HepG2 (cell line): Measurements from ENCODE around the gene DDX49. TPM values are rescaled to one million over a fixed set of nuclear protein-coding genes. Genes with fewer than 3 reads are reported as not detected.

Experiments
- ATAC-seq: fragments of 200-7000 bp; cut with Tn5 transposase; 3 replicates; pipeline ENCODE4 v1.9.1; 2020; ENCODE audit warnings: mild to moderate bottlenecking, moderate library complexity
- BruUV-seq: library from RNA; stranded (reverse); fragments of 400-500 nt; replicated peaks from 2 replicates; lab custom pipeline; 2021; lab: Mats Ljungman, UMichigan
- CTCF ChIA-PET: fragments of 300-600 bp; formaldehyde crosslinking; extraction: SDS; loops from one replicate; lab custom pipeline; 2021; ENCODE audit warnings: low total read pairs, inconsistent platforms, low intra/inter-chr PET ratio; lab: Yijun Ruan, JAX
- POLR2A ChIA-PET: fragments of 350-600 bp; sonication (Branson Sonifier 250); formaldehyde crosslinking; loops from one replicate; lab custom pipeline; 2020; ENCODE audit warnings: antibody characterized with exemption, inconsistent platforms; lab: Yijun Ruan, JAX
- DNase-seq: peaks from one replicate; pipeline ENCODE4 v3.0.0-alpha.2; 2015; ENCODE audit warnings: low spot score
- FAIRE-seq: peaks from 3 replicates; lab custom pipeline; 2011; peaks lifted over from hg19 to GRCh38; lab: Jason Lieb, UNC
- H2AFZ ChIP-seq: one replicate; pipeline ENCODE4 v1.6.1; 2011; ENCODE audit warnings: low read length, inconsistent platforms
- H3K27ac ChIP-seq: fragments of 300-600 bp; 3 replicates; pipeline ENCODE4 v1.8.0; 2011; ENCODE audit warnings: mixed run types, mild to moderate bottlenecking, mixed read lengths, low read length, inconsistent platforms; ENCODE audit not compliant: insufficient read depth; ENCODE audit errors: extremely low read length
- H3K27me3 ChIP-seq, 2 experiments: fragments of 200-600 bp in 1 of 2; 2 replicates in 1 of 2; 3 replicates in 1 of 2; pipeline versions ENCODE4 v1.6.0 to v1.8.0; 2011; ENCODE audit warnings: low read length in 2 of 2, mild to moderate bottlenecking in 2 of 2, moderate library complexity in 2 of 2, inconsistent platforms in 1 of 2; ENCODE audit not compliant: insufficient read depth in 2 of 2, control insufficient read depth in 1 of 2
- H3K36me3 ChIP-seq, 2 experiments: fragments of 200-600 bp in 1 of 2; replicated peaks in 1 of 2; 2 replicates in 1 of 2; 3 replicates in 1 of 2; pipeline versions ENCODE4 v1.5.1 to v1.8.0; 2011; ENCODE audit warnings: low read length in 2 of 2, inconsistent platforms in 1 of 2; ENCODE audit not compliant: insufficient read depth in 2 of 2, control insufficient read depth in 1 of 2
- H3K4me1 ChIP-seq: 2 replicates; pipeline ENCODE4 v1.5.1; 2012; ENCODE audit warnings: low read length, inconsistent platforms; ENCODE audit not compliant: insufficient read depth
- H3K4me2 ChIP-seq: 2 replicates; pipeline ENCODE4 v1.6.0; 2011; ENCODE audit warnings: low read depth, low read length, inconsistent platforms
- H3K4me3 ChIP-seq, 3 experiments: fragments of 200-600 bp in 1 of 3; sonication (generic), shearing (Covaris generic) in 1 of 3; replicated peaks in 1 of 3; 2 replicates each; pipeline ENCODE4 v1.5.1; 2011 to 2016; ENCODE audit warnings: low read length in 3 of 3, inconsistent platforms in 2 of 3, low read depth in 2 of 3, mild to moderate bottlenecking in 2 of 3, control low read depth in 1 of 3, mixed read lengths in 1 of 3; ENCODE audit not compliant: insufficient read depth in 1 of 3
- H3K79me2 ChIP-seq: one replicate; pipeline ENCODE4 v1.6.1; 2011; ENCODE audit warnings: low read length, inconsistent platforms; ENCODE audit not compliant: insufficient read depth
- H3K9ac ChIP-seq: 2 replicates; pipeline ENCODE4 v1.6.0; 2011; ENCODE audit warnings: mild to moderate bottlenecking, low read depth, low read length, inconsistent platforms; ENCODE audit not compliant: insufficient read depth
- H3K9me3 ChIP-seq: 2 replicates; pipeline ENCODE4 v1.5.1; 2012; ENCODE audit warnings: mild to moderate bottlenecking, low read length
- H4K20me1 ChIP-seq: 2 replicates; pipeline ENCODE4 v1.6.0; 2011; ENCODE audit warnings: inconsistent platforms, mild to moderate bottlenecking, low read length, moderate library complexity; ENCODE audit not compliant: insufficient read depth
- CCDC6 ChIP-seq: sonication (generic); formaldehyde crosslinking; IDR thresholded peaks from 2 replicates; pipeline ENCODE4 v1.8.1; 2022; ENCODE audit warnings: mild to moderate bottlenecking, missing genetic modification reagents, moderate library complexity
- RCOR2 ChIP-seq: IDR thresholded peaks from 2 replicates; pipeline ENCODE4 v1.6.1; 2016; ENCODE audit warnings: missing biosample characterization, missing genetic modification reagents
- SKIL ChIP-seq: sonication (generic); formaldehyde crosslinking; IDR thresholded peaks from 2 replicates; pipeline ENCODE4 v1.8.0; 2022; ENCODE audit warnings: missing genetic modification reagents, mild to moderate bottlenecking, moderate library complexity, borderline replicate concordance
- ZBTB1 ChIP-seq: sonication (generic); formaldehyde crosslinking; IDR thresholded peaks from 2 replicates; pipeline ENCODE4 v1.4.0; 2020; ENCODE audit warnings: missing genetic modification reagents, borderline replicate concordance
- ZBTB2 ChIP-seq: sonication (generic); formaldehyde crosslinking; IDR thresholded peaks from 2 replicates; pipeline ENCODE4 v1.8.0; 2022; ENCODE audit warnings: low read depth, missing genetic modification reagents
- ZFP37 ChIP-seq: sonication (generic); formaldehyde crosslinking; IDR thresholded peaks from 2 replicates; pipeline ENCODE4 v1.4.0; 2020; ENCODE audit warnings: missing genetic modification reagents, borderline replicate concordance
- ZNF256 ChIP-seq: sonication (generic); formaldehyde crosslinking; conservative IDR thresholded peaks from 2 replicates; pipeline ENCODE4 v1.4.0; 2020; ENCODE audit warnings: missing genetic modification reagents
- ZNF430 ChIP-seq: sonication (generic); formaldehyde crosslinking; IDR thresholded peaks from 2 replicates; pipeline ENCODE4 v1.9.0; 2021; ENCODE audit warnings: mild to moderate bottlenecking, missing genetic modification reagents
- ZNF644 ChIP-seq: IDR thresholded peaks from 2 replicates; pipeline ENCODE4 v1.6.1; 2016; ENCODE audit warnings: low read depth
- ZNF670 ChIP-seq: sonication (generic); formaldehyde crosslinking; IDR thresholded peaks from 2 replicates; pipeline ENCODE4 v1.8.0; 2022; ENCODE audit warnings: mild to moderate bottlenecking, missing genetic modification reagents, borderline replicate concordance
- ZNF816 ChIP-seq: sonication (generic); formaldehyde crosslinking; IDR thresholded peaks from 2 replicates; pipeline ENCODE4 v1.8.0; 2022; ENCODE audit warnings: missing genetic modification reagents, mild to moderate bottlenecking, borderline replicate concordance
- WGBS: methylation state at CpG from one replicate; pipeline ENCODE4 v1.1.6; 2017; ENCODE audit warnings: low lambda C conversion rate; 5-methylcytosine and 5-hydroxymethylcytosine counted together
- in situ Hi-C: cut with HindIII; loops from 2 replicates; pipeline ENCODE4 v1.10.0; 2017; ENCODE audit warnings: low pct_unique_long_range_greater_than_20kb; ENCODE audit not compliant: extremely low pct_ligation_motif_present
- intact Hi-C: fragments of 100-400 bp; cut with micrococcal nuclease; formaldehyde crosslinking; loops from one replicate; pipeline ENCODE4 v1.10.0; 2022; ENCODE audit not compliant: unreplicated experiment
- polyA plus RNA-seq, 8 experiments: library from polyadenylated mRNA; depleted of rRNA in 3 of 8; stranded (reverse) in 7 of 8; unstranded in 1 of 8; fragments of >200 nt; fragmentation: Illumina TruSeq in 4 of 8; extraction: Trizol in 4 of 8; gene quantifications; 2 replicates each; pipeline versions ENCODE4 v1.2.1 to v1.2.3, GENCODE V29; 2011 to 2016; ENCODE audit warnings: low read depth in 4 of 8, missing spikeins in 1 of 8, mixed read lengths in 1 of 8; ENCODE audit not compliant: insufficient read depth in 1 of 8
- total RNA-seq, 5 experiments: library from RNA; depleted of rRNA; stranded (reverse); fragments of >200 nt; fragmentation: Illumina TruSeq; extraction: Trizol; gene quantifications; 2 replicates each; pipeline ENCODE4 v1.2.3, GENCODE V29; 2016; ENCODE audit warnings: low read depth in 1 of 5
- TF ChIP-seq, protein P1 (sequence below): sonication (generic); formaldehyde crosslinking; IDR thresholded peaks from 2 replicates; pipeline ENCODE4 v1.9.0; 2021; ENCODE audit warnings: missing genetic modification reagents, mild to moderate bottlenecking, borderline replicate concordance
- TF ChIP-seq, protein P2 (sequence below): sonication (generic); formaldehyde crosslinking; IDR thresholded peaks from 2 replicates; pipeline ENCODE4 v1.5.0; 2020; ENCODE audit warnings: missing genetic modification reagents
- TF ChIP-seq, protein P3 (sequence below): sonication (generic); formaldehyde crosslinking; IDR thresholded peaks from 2 replicates; pipeline ENCODE4 v1.5.0; 2020; ENCODE audit warnings: missing genetic modification reagents

DDX49 gene
- total and polyA plus RNA-seq, 2 of the 13 experiments (the other 11 are each of a cell fraction or from before 2014, with no cell fraction given): 27.0 to 46.2 TPM

- WGBS: 93% methylated on average over 24 of the region's 34 CpGs
- CTCF ChIA-PET: no interaction called here
- Histone ChIP-seq H2AFZ (no peak overlapping the region), H3K9ac (no peak overlapping the region), H3K36me3 (peaks cover 2 to 5% of the 10 kb centered on the region in 2 experiments; a peak in 2 of 5 replicates), H3K27me3 (no peaks in the 10 kb centered on the region), H3K27ac (no peak overlapping the region), H4K20me1 (no peaks in the 10 kb centered on the region), H3K9me3 (no peaks in the 10 kb centered on the region), H3K4me1 (peaks cover 10% of the 10 kb centered on the region), H3K4me2 (no peak overlapping the region), H3K79me2 (no peaks in the 10 kb centered on the region), H3K4me3 (no peak overlapping the region)
- intact Hi-C loops (no loop called here), in situ Hi-C loops (no loop called here)
- ATAC-seq (peak; percentile 5; the same call in 2 of the 3 replicates), FAIRE-seq (no peak), DNase-seq (no peak)
- no TSS peak for BruUV-seq
- POLR2A ChIA-PET: interaction anchor here (1.4 kb wide), 1 partner anchor 40 kb away, joined by 3 read pairs; the partner anchor contains the start of gene COPE
- no peak for TF ChIP-seq RCOR2 (CRISPR knock-in tag)
- TF ChIP-seq, protein P1, sequence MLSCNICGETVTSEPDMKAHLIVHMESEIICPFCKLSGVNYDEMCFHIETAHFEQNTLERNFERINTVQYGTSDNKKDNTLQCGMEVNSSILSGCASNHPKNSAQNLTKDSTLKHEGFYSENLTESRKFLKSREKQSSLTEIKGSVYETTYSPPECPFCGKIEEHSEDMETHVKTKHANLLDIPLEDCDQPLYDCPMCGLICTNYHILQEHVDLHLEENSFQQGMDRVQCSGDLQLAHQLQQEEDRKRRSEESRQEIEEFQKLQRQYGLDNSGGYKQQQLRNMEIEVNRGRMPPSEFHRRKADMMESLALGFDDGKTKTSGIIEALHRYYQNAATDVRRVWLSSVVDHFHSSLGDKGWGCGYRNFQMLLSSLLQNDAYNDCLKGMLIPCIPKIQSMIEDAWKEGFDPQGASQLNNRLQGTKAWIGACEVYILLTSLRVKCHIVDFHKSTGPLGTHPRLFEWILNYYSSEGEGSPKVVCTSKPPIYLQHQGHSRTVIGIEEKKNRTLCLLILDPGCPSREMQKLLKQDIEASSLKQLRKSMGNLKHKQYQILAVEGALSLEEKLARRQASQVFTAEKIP (CRISPR knock-in tag): no peak
- no peak for TF ChIP-seq ZFP37 (CRISPR knock-in tag)
- TF ChIP-seq, protein P2, sequence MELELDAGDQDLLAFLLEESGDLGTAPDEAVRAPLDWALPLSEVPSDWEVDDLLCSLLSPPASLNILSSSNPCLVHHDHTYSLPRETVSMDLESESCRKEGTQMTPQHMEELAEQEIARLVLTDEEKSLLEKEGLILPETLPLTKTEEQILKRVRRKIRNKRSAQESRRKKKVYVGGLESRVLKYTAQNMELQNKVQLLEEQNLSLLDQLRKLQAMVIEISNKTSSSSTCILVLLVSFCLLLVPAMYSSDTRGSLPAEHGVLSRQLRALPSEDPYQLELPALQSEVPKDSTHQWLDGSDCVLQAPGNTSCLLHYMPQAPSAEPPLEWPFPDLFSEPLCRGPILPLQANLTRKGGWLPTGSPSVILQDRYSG: no peak
- no peak for TF ChIP-seq ZNF816
- TF ChIP-seq ZNF644 (CRISPR knock-in tag): no peak
- TF ChIP-seq SKIL: no peak
- TF ChIP-seq ZNF430 (CRISPR knock-in tag): no peak
- TF ChIP-seq CCDC6 (CRISPR knock-in tag): no peak
- TF ChIP-seq, protein P3, sequence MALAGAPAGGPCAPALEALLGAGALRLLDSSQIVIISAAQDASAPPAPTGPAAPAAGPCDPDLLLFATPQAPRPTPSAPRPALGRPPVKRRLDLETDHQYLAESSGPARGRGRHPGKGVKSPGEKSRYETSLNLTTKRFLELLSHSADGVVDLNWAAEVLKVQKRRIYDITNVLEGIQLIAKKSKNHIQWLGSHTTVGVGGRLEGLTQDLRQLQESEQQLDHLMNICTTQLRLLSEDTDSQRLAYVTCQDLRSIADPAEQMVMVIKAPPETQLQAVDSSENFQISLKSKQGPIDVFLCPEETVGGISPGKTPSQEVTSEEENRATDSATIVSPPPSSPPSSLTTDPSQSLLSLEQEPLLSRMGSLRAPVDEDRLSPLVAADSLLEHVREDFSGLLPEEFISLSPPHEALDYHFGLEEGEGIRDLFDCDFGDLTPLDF (CRISPR knock-in tag): no peak
- no peak for TF ChIP-seq ZBTB1 (CRISPR knock-in tag)
- TF ChIP-seq ZNF256 (CRISPR knock-in tag): no peak
- no peak for TF ChIP-seq ZNF670
- TF ChIP-seq ZBTB2 (CRISPR knock-in tag): no peak
Measured at GRCh38 chr19:18878858-18879578, 40.5 kb upstream of the DDX49 start.
